NT2/D1 (cell line): ENCODE measurements around the gene SMTN.

Source experiments
- SUZ12 ChIP-seq: IDR thresholded peaks from 2 replicates; pipeline ENCODE4 v1.6.1; 2011; ENCODE audit not compliant: insufficient read length, insufficient read depth; ENCODE audit errors: extremely low read depth
- YY1 ChIP-seq: IDR thresholded peaks from 2 replicates; pipeline ENCODE4 v1.6.1; 2011; ENCODE audit not compliant: insufficient read length, insufficient read depth
- ZNF274 ChIP-seq: IDR thresholded peaks from 2 replicates; pipeline ENCODE4 v1.6.1; 2011; ENCODE audit warnings: mild to moderate bottlenecking, low read depth, low read length

DNA sequence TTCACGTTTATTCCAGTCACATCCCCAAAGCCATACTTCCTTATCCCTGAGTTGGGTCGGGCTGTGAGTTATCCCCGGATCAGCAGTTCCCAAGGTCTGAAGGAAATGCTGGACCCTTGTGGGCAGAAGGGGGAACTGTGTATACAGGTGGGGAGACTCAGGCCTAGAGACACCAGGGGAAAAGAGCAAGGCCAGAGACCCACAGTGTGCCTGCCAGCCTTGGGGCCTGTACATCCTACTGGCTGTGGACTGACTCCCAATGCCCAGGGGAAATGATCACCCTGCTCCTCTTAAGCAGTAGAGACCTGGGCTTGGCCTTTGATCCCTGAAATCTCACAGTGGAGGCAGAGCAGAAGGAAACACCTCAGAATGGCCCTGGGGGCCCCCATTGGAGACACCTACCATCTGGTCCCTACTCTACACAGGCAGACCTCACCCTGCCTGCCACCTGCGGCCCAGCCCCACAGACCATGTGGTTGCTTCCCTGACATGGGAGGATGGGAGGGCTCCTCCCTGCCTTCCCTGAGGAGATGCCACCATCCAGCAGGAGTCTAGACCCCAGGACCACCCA lies 25.0 kb downstream of the SMTN start:
- TF ChIP-seq ZNF274: no peak
- TF ChIP-seq SUZ12: no peak
- TF ChIP-seq YY1: no peak
